Inferior parietal cortex (tissue), 1 donor: ENCODE measurements around the gene RAD51B.

Experiments
- DNase-seq: peaks from one replicate; pipeline ENCODE4 v3.0.0-alpha.2; 2016; ENCODE audit errors: extremely low spot score

RAD51B gene

GRCh38 chr14:68587931-68588330 lies 768.4 kb downstream of the RAD51B start:
- no peak for DNase-seq

- no peak for DNase-seq
These were observed 770.0 kb downstream of the RAD51B start for GRCh38 chr14:68589447-68590200.

GRCh38 chr14:68590201-68590522 lies 770.6 kb downstream of the RAD51B start:
- no peak for DNase-seq

- DNase-seq, result no peak
These were observed 772.2 kb downstream of the RAD51B start for GRCh38 chr14:68591786-68592185.

- DNase-seq, result no peak
These were observed 773.5 kb downstream of the RAD51B start for GRCh38 chr14:68592948-68593556.

- no peak for DNase-seq
These were observed 774.4 kb downstream of the RAD51B start for GRCh38 chr14:68593806-68594536.

GRCh38 chr14:68594737-68595380 lies 775.3 kb downstream of the RAD51B start:
- DNase-seq, result no peak

- DNase-seq, result no peak
These were observed 776.6 kb downstream of the RAD51B start for GRCh38 chr14:68596211-68596610.

GRCh38 chr14:68596701-68597100 lies 777.1 kb downstream of the RAD51B start:
- no peak for DNase-seq

GRCh38 chr14:68598089-68598488 lies 778.5 kb downstream of the RAD51B start:
- DNase-seq, result no peak

GRCh38 chr14:68598621-68599447 lies 779.3 kb downstream of the RAD51B start:
- no peak for DNase-seq

- DNase-seq, result no peak
These were observed 780.5 kb downstream of the RAD51B start for GRCh38 chr14:68599896-68600610.

- DNase-seq, result no peak
These were observed 782.9 kb downstream of the RAD51B start for GRCh38 chr14:68602507-68602906.

- no peak for DNase-seq
These were observed 784.2 kb downstream of the RAD51B start for GRCh38 chr14:68603533-68604360.

GRCh38 chr14:68604361-68604730 lies 784.8 kb downstream of the RAD51B start:
- DNase-seq, result no peak

- no peak for DNase-seq
These were observed 785.2 kb downstream of the RAD51B start for GRCh38 chr14:68604822-68605221.

GRCh38 chr14:68606176-68606575 lies 786.6 kb downstream of the RAD51B start:
- DNase-seq, result no peak

- no peak for DNase-seq
These were observed 787.1 kb downstream of the RAD51B start for GRCh38 chr14:68606644-68607043.

- DNase-seq, result no peak
These were observed 787.7 kb downstream of the RAD51B start for GRCh38 chr14:68607081-68607866.
